ENCODE results near the gene EOGT. TPM values are rescaled to one million over a fixed set of nuclear protein-coding genes. Genes with fewer than 3 reads are reported as not detected.
A peak's percentile ranks its signal among the peaks of the same experiment; 100 is the strongest.

The EOGT gene
- total RNA-seq, 1 experiment from 2014 or later = 4.6 TPM

DNA sequence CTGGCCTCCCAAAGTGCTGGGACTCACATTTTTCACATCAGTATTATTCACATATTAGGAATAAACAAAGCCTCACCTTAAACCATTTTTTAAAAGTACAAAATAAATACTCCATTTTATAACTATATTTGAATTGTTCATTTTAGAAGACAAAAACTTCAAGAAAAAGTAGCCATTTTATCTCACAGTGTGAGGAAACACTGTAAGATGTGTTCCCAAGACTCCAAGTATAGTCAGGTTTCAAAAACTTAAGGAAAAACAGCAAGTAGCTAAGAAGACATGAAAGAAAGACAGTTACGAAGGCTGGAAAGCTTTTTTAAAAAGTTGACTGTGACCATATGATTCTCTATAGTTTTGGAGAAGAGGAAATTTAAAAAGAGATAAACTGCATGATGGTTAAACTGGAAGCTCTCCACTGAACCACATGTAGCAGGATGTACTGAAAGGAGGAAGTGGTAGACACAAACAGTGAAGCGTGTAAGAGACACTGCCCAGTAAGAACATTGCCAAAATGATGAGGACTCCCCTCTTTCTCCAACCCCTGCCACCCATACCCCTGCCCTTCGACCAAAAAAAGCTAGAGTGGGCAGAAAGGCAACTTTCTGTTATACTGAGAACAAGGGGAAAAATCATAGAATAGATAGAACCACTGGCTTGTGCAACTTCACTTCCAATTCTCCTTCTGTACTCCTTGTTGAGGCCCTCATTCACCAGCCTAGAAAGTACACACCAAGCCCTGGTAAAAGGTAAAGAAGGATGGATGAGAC lies 44.9 kb upstream of the EOGT start:
- no peak overlapping the region for H3K27ac ChIP-seq (ENCODE audit: low read depth, low read length, poor library complexity, severe bottlenecking)
- intact Hi-C loops (cut with micrococcal nuclease; ENCODE audit: unreplicated experiment) = no loop called here
- no peak for DNase-seq (ENCODE audit: low spot score)
- BruUV-seq (replicated peaks) = no TSS peak
- no peaks in the 10 kb centered on the region for H3K27me3 ChIP-seq (replicated peaks; ENCODE audit: insufficient read depth, low read depth, low read length, poor library complexity)
- no peaks in the 10 kb centered on the region for H3K9me3 ChIP-seq (ENCODE audit: low read depth, low read length, poor library complexity, severe bottlenecking)
- TF ChIP-seq EZH2 (IDR thresholded peaks at IDR 0.05; ENCODE audit: borderline replicate concordance, low read depth, low read length, poor library complexity, severe bottlenecking) (no peak), CTCF (conservative IDR thresholded peaks at IDR 0.05; ENCODE audit: low read depth, low read length) (no peak)
- H3K36me3 ChIP-seq (ENCODE audit: insufficient read depth, low read length, poor library complexity, severe bottlenecking) = peaks cover 34% of the 10 kb centered on the region
- no peak overlapping the region for H3K4me3 ChIP-seq (ENCODE audit: low read depth, low read length, poor library complexity, severe bottlenecking)
- POLR2A ChIA-PET (ENCODE audit: low non-redundant PET) = no interaction called here
- no peaks in the 10 kb centered on the region for H3K4me1 ChIP-seq (ENCODE audit: insufficient read depth, low read length, poor library complexity, severe bottlenecking)
- CTCF ChIA-PET = no interaction called here

- Histone ChIP-seq H3K27ac (ENCODE audit: low read depth, low read length, poor library complexity, severe bottlenecking) (peak overlapping the region; percentile 84), H3K27me3 (replicated peaks; ENCODE audit: insufficient read depth, low read depth, low read length, poor library complexity) (no peaks in the 10 kb centered on the region), H3K4me1 (ENCODE audit: insufficient read depth, low read length, poor library complexity, severe bottlenecking) (no peaks in the 10 kb centered on the region), H3K36me3 (ENCODE audit: insufficient read depth, low read length, poor library complexity, severe bottlenecking) (peaks cover 21% of the 10 kb centered on the region), H3K4me3 (ENCODE audit: low read depth, low read length, poor library complexity, severe bottlenecking) (peak overlapping the region; percentile 92), H3K9me3 (ENCODE audit: low read depth, low read length, poor library complexity, severe bottlenecking) (no peaks in the 10 kb centered on the region)
- no peak for TF ChIP-seq CTCF (conservative IDR thresholded peaks at IDR 0.05; ENCODE audit: low read depth, low read length)
- no peak for TF ChIP-seq EZH2 (IDR thresholded peaks at IDR 0.05; ENCODE audit: borderline replicate concordance, low read depth, low read length, poor library complexity, severe bottlenecking)
- no peak for DNase-seq (ENCODE audit: low spot score)
- ChIA-PET POLR2A (ENCODE audit: low non-redundant PET) (no interaction called here), CTCF (no interaction called here)
- intact Hi-C loops (cut with micrococcal nuclease; ENCODE audit: unreplicated experiment) = no loop called here
- BruUV-seq (replicated peaks) = no TSS peak
These were observed 39.0 kb upstream of the EOGT start for GRCh38 chr3:69052472-69052898.

DNA sequence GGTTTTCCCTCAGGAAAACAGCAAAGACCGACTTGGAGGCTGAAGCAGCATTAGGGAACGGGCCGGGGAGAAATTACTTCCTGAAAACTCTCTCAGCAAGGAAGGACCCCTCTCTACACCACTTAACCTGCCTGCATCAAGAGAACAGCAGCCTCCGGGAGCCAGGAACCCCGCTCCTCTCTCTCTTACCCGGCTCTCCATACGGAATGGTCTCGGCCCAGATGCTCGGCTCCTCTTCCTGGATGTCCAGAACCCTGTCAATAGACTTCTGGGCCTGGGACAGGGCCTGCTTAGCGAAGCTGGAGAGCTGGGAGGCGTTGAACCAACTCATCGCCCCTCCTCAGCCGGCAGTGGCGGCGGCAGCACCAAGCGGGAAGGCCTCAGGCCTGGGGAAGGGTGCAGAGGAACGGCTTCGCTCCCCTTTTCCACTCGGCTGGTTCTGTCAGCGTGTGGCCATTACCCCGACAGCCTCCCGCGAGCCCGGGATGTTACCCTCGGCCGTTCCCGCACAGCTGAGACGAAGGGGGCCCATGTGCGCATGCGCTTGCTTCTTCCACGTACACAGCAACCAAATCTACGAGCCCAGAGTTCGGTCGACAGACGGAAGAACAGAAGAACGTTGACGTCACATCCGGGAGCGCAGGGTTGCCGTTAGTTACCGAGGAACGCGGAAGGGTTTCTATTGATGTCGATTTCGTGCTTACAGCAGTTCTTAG lies 38.4 kb upstream of the EOGT start, which contains the start of gene TMF1:
Gene TMF1, minus strand, starts transcription at position 578 of the 716 bp plus-strand sequence. Its CDS starts 247 bp downstream, at position 331.
- TF ChIP-seq EZH2 (IDR thresholded peaks at IDR 0.05; ENCODE audit: borderline replicate concordance, low read depth, low read length, poor library complexity, severe bottlenecking) = no peak
- TF ChIP-seq CTCF (conservative IDR thresholded peaks at IDR 0.05; ENCODE audit: low read depth, low read length) = no peak
- intact Hi-C loops (cut with micrococcal nuclease; ENCODE audit: unreplicated experiment) = no loop called here
- POLR2A ChIA-PET (ENCODE audit: low non-redundant PET) = no interaction called here
- H3K4me3 ChIP-seq (ENCODE audit: low read depth, low read length, poor library complexity, severe bottlenecking) = peak within 1 kb of the TSS; percentile 92
- CTCF ChIA-PET = no interaction called here
- H3K9me3 ChIP-seq (ENCODE audit: low read depth, low read length, poor library complexity, severe bottlenecking) = no peaks in the 10 kb centered on the region
- peak; percentile 95 for DNase-seq (ENCODE audit: low spot score)
- H3K36me3 ChIP-seq (ENCODE audit: insufficient read depth, low read length, poor library complexity, severe bottlenecking) = peaks cover 23% of the 10 kb centered on the region
- H3K4me1 ChIP-seq (ENCODE audit: insufficient read depth, low read length, poor library complexity, severe bottlenecking) = no peaks in the 10 kb centered on the region
- BruUV-seq (replicated peaks) = TSS peak; percentile 27
- peak within 1 kb of the TSS; percentile 84 for H3K27ac ChIP-seq (ENCODE audit: low read depth, low read length, poor library complexity, severe bottlenecking)
- no peaks in the 10 kb centered on the region for H3K27me3 ChIP-seq (replicated peaks; ENCODE audit: insufficient read depth, low read depth, low read length, poor library complexity)
